CMK (cell line): Measurements from ENCODE around the gene TBCK.
"Not testable (repeated sequence)": the region's sequence is repeated elsewhere in the genome, so short reads cannot be mapped to it uniquely, and the experiment has no call there.

Experiments
- DNase-seq: peaks from one replicate; pipeline ENCODE4 v3.0.0-alpha.2; 2010; ENCODE audit warnings: low read depth

The TBCK gene

GRCh38 chr4:106321168-106321567 lies 5.2 kb upstream of the TBCK start:
- not testable (repeated sequence) for DNase-seq

GRCh38 chr4:106320235-106320634 lies 4.2 kb upstream of the TBCK start:
- no peak for DNase-seq

GRCh38 chr4:106318511-106318910 lies 2.5 kb upstream of the TBCK start:
- DNase-seq = no peak

GRCh38 chr4:106317815-106318214 lies 1.8 kb upstream of the TBCK start:
- DNase-seq = no peak

GRCh38 chr4:106316773-106317409 lies 882 bp upstream of the TBCK start:
- no peak for DNase-seq

GRCh38 chr4:106315476-106315967 lies 487 bp downstream of the TBCK start:
- no peak for DNase-seq

GRCh38 chr4:106314960-106315359 lies 1.0 kb downstream of the TBCK start:
- DNase-seq = no peak

GRCh38 chr4:106312997-106313522 lies 2.9 kb downstream of the TBCK start:
- DNase-seq = no peak

- no peak for DNase-seq
Measured at GRCh38 chr4:106312377-106312776, 3.6 kb downstream of the TBCK start.

GRCh38 chr4:106306561-106306960 lies 9.4 kb downstream of the TBCK start:
- DNase-seq = no peak

- no peak for DNase-seq
Measured at GRCh38 chr4:106305435-106306055, 10.5 kb downstream of the TBCK start.

- DNase-seq = no peak
Measured at GRCh38 chr4:106304632-106305031, 11.4 kb downstream of the TBCK start.

- DNase-seq = no peak
Measured at GRCh38 chr4:106303548-106304281, 12.3 kb downstream of the TBCK start.

GRCh38 chr4:106302062-106302438 lies 14.0 kb downstream of the TBCK start:
- no peak for DNase-seq

GRCh38 chr4:106301393-106302061 lies 14.5 kb downstream of the TBCK start:
- no peak for DNase-seq

- no peak for DNase-seq
Measured at GRCh38 chr4:106299977-106300376, 16.0 kb downstream of the TBCK start.

- DNase-seq = no peak
Measured at GRCh38 chr4:106297245-106298035, 18.6 kb downstream of the TBCK start.

- no peak for DNase-seq
Measured at GRCh38 chr4:106294062-106294461, 21.9 kb downstream of the TBCK start.

GRCh38 chr4:106291678-106292077 lies 24.3 kb downstream of the TBCK start:
- no peak for DNase-seq

- DNase-seq = no peak
Measured at GRCh38 chr4:106289737-106290136, 26.3 kb downstream of the TBCK start.

- DNase-seq = no peak
Measured at GRCh38 chr4:106287353-106287969, 28.5 kb downstream of the TBCK start.
